Peyer's patch (tissue), 4 donors: ENCODE data around the gene VTCN1.

ENCODE experiments used
- CTCF ChIP-seq, 6 experiments: fragments of 450-650 bp in 4 of 6; fragments of 200-600 bp in 2 of 6; sonication (generic) in 1 of 6; IDR thresholded peaks; one replicate each; pipeline ENCODE4 v1.5.1; 2017 to 2019; ENCODE audit warnings: antibody characterized with exemption in 6 of 6, mild to moderate bottlenecking in 3 of 6, moderate library complexity in 1 of 6
- POLR2A ChIP-seq, 2 donors: fragments of 450-650 bp; IDR thresholded peaks; one replicate each; pipeline ENCODE4 v1.5.1; 2017; ENCODE audit warnings: antibody characterized with exemption in 2 of 2, mild to moderate bottlenecking in 2 of 2, moderate library complexity in 2 of 2

GRCh38 chr1:117121589-117122329, 89.0 kb downstream of the VTCN1 start, which contains the start of gene TRIM45:
- TF ChIP-seq CTCF (IDR thresholded peaks at IDR 0.05) (peak; percentile 16 to 75 (median 66)), POLR2A (IDR thresholded peaks at IDR 0.05) (peak in 1 of 2 donors; percentile 23)
